Stimulated activated CD4-positive, alpha-beta T cell treated with anti-CD3 and anti-CD28 coated beads, Interleukin-4, amount 100 ng/mL, for 4 hours (primary cell): ENCODE results near the gene NPHP4.
"Not testable (repeated sequence)": the region's sequence is repeated elsewhere in the genome, so short reads cannot be mapped to it uniquely, and the experiment has no call there.

Experiments
- DNase-seq, 2 experiments: peaks; one replicate each; pipeline ENCODE4 v3.0.0-alpha.2; 2020

The NPHP4 gene

GRCh38 chr1:5927506-5928370 lies 64.5 kb downstream of the NPHP4 start:
- DNase-seq: no peak

- DNase-seq: no peak
Measured at GRCh38 chr1:5926686-5927435, 65.4 kb downstream of the NPHP4 start.

- not testable (repeated sequence) for DNase-seq
Measured at GRCh38 chr1:5922700-5923330, 69.4 kb downstream of the NPHP4 start.

GRCh38 chr1:5921671-5922070 lies 70.6 kb downstream of the NPHP4 start:
- DNase-seq: no peak

GRCh38 chr1:5921129-5921528 lies 71.1 kb downstream of the NPHP4 start:
- no peak for DNase-seq

GRCh38 chr1:5920201-5920600 lies 72.0 kb downstream of the NPHP4 start:
- DNase-seq: no peak

GRCh38 chr1:5918275-5918649 lies 74.0 kb downstream of the NPHP4 start:
- no peak for DNase-seq

GRCh38 chr1:5917591-5918274 lies 74.5 kb downstream of the NPHP4 start:
- no peak for DNase-seq

- no peak for DNase-seq
Measured at GRCh38 chr1:5917281-5917590, 75.0 kb downstream of the NPHP4 start.

GRCh38 chr1:5916572-5917280 lies 75.5 kb downstream of the NPHP4 start:
- DNase-seq: no peak

- DNase-seq: peak in 1 of 2 experiments; percentile 14
Measured at GRCh38 chr1:5915587-5916571, 76.3 kb downstream of the NPHP4 start.

GRCh38 chr1:5914676-5915365 lies 77.4 kb downstream of the NPHP4 start:
- no peak for DNase-seq

- DNase-seq: no peak
Measured at GRCh38 chr1:5913876-5914275, 78.3 kb downstream of the NPHP4 start.

GRCh38 chr1:5913078-5913845 lies 79.0 kb downstream of the NPHP4 start:
- DNase-seq: no peak

- DNase-seq: no peak
Measured at GRCh38 chr1:5911871-5912271, 80.4 kb downstream of the NPHP4 start.

- DNase-seq: no peak
Measured at GRCh38 chr1:5911157-5911556, 81.1 kb downstream of the NPHP4 start.

GRCh38 chr1:5910666-5911065 lies 81.6 kb downstream of the NPHP4 start:
- no peak for DNase-seq

- no peak for DNase-seq
Measured at GRCh38 chr1:5910276-5910620, 82.0 kb downstream of the NPHP4 start.

- DNase-seq: no peak
Measured at GRCh38 chr1:5909576-5910275, 82.5 kb downstream of the NPHP4 start.
